Right forelimb (tissue), 1 donor: ENCODE results near the gene IQCN.

Experiments
- DNase-seq: peaks from one replicate; pipeline ENCODE4 v3.0.0-alpha.2; 2018

IQCN gene

DNA sequence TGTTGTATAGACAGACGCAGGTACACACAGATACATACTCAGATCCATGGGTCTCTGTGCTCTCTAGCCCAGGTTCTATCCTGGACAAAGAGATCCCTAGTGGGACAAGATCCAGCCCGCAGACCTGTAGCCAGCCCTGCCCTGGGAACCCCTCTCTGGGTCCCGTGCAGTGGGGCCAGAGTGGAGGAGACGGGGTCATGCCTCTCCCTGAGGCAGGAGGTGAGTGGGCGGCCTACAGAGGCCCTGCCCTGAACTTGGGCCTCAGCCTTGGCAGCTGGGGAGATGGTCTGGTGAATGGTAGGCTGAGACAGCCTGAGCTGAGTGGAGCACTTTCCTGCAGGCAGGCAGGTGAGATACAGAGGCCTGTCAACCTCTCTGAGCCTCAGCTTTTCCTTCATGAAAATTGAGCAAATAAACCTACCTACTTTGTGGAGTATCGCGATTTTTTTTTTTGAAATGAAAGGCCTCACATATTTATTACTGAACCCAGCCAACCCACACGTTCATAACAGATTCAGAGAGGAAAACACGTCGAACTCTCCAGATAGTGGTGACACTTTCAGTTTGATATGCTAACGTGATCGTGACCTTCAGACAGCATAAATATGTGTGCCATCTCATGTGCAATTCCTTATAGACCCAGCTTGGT is 10.6 kb upstream of the IQCN start:
- DNase-seq = no peak

DNA sequence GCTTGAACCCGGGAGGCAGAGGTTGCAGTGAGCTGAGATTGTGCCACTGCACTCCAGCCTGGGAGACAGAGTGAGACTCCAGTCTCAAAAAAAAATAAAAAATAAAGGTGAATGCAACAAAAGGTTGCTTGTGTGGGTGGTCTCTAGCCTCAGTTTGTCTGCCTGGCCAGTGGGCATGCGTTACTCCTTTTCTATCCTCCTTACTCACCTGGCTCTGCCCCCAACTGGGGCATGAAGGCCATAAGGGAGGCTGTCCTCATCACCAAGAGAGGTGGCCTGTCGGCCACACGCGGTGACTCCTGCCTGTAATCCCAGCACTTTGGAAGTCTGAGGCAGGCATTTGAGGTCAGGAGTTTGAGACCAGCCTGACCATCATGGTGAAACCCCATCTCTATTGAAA is 9.1 kb upstream of the IQCN start:
- no peak for DNase-seq

DNA sequence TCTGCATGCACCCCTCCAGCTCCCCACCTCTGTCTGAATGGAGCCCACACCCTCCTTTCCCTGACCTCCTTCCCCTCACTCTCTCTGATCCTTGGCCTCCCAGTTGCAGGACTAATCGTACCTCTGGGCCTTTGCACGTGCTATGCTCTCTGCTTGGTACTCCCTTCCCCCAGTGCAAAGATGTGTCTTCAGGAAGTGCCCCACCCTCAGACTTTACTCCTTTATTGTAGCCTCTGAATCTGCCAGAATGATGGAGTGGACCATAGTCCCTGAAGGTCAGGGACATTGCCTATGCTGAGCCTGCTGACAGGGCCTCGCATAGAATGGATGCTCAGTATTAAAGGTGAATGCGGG is 8.5 kb upstream of the IQCN start:
- DNase-seq = no peak

DNA sequence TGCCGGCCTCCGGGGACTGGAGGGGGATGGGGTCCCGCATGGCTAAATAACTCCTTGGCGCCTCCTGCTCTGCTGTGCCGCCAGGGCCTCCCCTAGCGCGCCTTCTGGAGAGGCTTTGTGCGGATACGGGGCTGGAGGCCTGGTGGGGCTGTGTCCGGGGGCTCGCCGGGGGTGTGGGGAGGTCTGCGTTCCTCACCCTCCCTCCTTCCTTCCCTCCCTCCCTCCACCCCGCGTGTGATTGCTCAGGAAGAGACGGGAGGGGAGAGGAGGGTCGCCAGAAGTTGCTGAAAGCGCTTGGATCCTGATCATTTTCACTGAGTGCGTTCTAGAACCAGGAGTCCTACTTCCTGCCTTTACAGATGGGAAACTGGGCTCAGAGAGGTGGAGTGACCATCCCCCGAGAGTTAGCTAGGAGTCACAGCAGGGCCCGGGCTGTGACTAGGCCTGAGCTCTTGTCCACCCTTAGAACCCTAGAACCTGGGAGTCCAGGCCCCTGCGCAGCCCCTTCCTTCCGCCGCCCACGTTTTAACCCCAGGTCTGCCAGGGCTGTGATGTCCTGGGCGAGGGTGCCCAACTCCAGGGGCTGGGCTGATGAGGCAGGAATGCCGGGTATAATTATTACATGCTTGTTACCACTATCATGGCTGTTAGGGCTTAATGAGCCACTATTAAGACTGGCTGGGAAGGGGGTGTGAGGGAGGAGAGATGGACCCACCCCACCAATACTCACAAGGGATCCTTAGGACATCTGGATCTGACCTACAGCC is 8.0 kb upstream of the IQCN start:
- no peak for DNase-seq

DNA sequence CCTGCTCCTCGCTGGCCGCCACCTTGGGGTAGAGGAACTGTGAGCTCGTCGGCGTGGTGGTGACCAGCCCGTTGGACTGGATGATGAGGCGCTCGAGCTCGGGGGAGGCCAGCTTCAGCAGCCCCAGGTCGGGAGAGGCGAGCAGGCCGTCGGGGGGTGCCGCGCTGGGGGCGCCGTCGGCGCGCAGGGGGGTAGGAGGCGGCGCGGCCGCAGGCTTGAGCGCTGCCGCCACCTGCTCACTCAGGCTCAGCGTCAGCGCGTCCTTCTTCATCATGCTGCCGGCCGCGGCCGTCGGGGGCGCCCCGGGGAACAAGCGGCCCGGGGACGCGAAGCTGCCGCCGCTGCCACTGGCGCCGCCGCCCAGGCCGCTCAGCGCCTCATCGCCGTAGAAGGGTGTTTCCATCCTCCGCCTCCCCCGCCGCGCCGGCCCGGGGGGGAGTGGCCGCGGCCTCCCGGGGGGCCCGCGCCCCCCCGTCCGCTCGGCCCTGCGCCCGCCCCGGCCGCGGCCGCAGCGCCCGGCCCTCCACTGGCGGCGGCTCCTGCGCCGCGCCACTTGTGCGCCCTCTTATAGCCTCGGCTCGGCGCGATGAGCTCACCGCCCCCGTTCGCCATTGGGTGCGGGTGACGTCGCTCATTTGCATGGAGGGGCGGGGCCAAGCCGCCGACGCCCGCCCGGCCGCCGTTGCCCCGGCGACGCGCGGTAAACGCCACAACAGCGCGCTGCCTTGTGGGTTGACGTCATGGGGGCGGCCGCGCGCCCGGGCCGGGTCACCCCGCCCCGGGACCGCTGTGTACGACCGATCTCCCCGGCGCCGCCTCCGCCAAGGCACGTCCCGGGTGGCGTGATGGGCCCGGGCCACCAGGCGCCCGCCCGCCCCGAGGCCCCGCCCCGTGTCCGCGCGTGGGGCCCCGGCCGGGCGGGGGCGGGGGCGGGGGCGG is 7.1 kb upstream of the IQCN start, which contains the start of gene JUND:
Gene JUND, minus strand, starts transcription at position 541 of the 939 bp plus-strand sequence. Its CDS starts 138 bp downstream, at position 403.
- DNase-seq = peak; percentile 99

DNA sequence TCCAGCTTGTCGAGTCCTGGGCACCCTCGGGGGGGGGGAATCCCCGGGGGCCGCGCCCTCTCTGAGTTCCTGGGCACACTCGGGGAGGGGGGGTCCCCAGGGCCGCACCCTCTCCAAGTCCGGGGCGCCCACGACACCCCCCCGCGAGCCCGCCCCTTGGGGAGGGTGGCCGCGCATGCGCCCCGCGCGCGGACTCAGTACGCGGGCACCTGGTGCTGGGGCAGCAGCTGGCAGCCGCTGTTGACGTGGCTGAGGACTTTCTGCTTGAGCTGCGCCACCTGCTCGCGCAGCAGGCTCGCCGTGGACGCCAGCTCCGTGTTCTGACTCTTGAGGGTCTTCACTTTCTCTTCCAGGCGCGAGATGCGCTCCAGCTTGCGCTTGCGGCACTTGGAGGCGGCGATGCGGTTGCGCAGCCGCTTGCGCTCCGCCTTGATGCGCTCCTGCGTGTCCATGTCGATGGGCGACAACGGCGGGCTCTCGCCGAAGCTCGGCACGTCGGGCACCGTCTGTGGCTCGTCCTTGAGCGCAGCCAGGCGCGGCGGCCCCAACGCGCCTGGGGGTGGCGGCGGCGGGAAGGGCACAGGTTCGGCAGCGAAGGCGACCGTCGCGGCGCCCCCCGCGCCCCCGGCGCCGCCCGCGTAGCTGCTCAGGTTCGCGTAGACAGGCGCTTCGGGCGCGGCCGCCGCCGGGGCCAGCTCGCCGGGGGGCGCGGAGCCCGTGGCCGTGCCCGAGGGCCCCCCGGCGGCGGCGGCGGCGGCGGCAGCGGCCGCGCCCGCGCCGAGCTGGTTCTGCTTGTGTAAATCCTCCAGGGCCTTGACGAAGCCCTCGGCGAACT is 6.2 kb upstream of the IQCN start:
- DNase-seq = peak; percentile 87

DNA sequence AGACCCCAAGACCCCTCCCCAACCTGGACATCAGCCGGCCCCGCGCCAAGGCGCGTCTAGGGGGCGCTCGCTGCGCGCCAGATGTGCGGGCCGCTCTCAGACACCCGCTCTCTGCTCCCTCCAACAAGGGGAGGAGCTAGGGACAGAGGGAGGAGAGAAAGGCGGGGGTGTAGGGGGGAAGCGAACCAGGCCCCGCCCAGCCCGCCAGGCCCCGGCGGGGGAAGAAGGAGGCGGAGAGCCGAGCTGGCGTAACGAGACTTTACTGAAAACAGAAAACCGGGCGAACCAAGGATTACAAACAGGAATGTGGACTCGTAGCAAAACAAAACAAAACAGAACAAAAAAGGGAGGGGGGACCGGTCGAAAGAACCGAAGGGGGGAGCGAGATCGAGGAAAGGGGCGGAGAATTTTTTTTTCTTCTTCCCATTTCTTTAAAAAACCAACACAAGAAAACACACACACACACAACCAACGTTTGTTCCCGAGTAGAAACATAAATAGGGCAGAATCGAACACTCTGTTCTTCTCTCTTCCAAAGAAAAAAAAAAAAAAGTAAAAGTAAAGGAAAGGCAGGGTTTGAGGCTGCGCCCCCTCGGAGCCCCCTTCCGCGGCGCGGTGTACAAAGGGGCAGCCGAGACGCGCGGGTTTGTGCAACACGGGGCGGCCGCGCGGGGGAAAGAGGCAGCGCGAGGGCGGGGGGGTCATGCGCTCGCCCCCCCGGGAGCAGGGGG is 5.4 kb upstream of the IQCN start:
- peak; percentile 96 for DNase-seq

DNA sequence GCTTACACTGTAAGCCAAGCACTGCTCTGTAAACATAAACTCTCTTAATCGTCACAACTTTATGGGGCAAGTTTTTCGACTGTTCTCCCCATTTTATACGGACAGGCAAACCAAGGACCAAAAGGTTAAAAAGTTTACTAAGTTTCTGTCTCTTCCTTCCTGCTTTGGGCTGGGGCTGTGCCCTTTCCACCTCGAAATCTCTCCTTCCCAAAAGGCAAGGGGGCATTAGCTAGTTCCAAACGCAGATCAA is 4.9 kb upstream of the IQCN start:
- no peak for DNase-seq

DNA sequence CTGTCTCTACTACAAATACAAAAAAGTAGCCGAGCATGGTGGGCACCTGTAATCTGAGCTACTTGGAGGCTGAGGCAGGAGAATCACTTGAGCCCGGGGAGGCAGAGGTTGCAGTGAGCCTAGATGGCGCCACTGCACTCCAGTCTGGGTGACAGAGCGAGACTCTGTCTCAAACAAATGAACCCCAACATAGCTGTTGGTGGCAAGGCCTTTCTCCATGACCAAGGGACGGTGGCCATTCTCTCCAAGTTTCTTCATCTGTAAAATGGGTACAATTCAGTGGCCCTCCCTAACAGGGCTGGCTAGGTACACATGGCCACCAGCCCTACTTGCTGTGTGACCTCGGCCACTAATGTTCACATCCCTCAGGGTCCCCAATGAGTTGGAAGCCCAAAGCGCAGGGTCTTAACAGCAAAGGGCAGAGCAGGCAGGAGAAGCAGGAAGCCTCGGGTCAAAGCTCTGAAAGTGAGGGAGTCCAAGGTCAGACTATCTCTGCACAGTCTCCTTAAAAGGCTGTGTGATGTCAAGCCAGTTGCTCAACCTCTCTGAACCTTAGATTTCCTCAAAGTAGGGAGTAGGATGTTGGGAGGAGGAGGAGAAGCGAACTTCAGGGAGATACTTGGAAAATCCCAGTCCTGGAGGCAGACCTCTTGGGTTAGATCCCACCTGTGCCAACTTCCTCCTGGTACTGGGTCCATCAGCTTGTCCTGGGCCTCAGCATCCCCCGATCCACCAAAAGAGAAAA is 4.4 kb upstream of the IQCN start:
- peak; percentile 63 for DNase-seq

DNA sequence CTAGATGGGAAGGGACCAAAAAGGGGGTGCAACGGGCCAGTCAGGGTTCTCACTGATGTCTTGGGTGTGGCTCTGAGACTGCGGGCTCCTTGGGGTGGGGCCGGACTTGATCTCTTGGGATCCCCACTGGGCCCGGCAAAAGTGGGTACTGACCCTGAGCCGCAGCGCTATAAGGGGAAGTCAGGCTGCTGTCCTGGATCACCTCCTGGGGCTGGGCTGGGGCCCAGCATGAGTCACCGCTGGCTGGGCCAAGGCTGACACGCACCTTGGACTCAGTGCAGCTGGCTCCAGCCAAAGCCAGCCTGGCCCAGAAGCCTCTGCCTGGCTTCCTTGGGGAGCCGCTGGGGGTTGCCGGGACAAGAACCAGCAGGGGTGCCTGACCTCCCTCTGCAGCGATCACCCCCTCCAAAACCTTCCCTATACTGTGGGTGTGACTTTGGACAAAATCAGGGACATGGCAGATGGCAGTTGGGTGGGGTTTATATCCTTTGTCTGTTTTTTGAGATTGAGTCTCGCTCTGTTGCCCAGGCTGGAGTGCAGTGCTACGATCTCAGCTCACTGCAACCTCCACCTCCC is 617 bp upstream of the IQCN start:
- DNase-seq = peak; percentile 92

DNA sequence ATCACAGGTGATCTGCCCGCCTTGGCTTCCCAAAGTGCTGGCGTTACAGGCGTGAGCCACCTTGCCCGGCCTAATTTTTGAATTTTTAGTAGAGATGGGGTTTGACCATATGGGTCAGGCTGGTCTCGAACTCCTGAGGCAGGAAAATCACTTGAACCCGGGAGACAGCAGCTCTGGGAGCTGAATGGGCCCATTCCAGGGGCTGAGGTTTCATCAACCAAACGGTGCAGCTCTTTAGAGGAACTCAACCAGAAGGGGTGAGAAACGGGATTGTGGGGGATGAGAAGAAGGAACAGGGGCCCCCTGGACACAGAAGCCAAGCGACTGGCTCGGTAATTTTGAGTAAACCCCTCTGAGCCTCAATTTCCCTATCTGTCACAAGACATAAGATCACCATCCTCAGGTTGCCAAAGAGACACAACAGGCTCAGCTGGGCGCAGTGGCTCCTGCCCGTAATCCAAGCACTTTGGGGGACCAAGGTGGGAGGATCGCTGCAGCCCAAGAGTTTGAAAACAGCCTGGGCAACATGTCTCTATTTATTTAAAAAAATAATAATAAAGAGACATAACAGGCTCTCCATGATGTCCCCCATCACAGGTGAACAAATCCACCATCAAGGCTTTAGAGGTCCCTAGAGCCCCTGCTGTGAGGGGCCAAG is 562 bp downstream of the IQCN start:
- no peak for DNase-seq

DNA sequence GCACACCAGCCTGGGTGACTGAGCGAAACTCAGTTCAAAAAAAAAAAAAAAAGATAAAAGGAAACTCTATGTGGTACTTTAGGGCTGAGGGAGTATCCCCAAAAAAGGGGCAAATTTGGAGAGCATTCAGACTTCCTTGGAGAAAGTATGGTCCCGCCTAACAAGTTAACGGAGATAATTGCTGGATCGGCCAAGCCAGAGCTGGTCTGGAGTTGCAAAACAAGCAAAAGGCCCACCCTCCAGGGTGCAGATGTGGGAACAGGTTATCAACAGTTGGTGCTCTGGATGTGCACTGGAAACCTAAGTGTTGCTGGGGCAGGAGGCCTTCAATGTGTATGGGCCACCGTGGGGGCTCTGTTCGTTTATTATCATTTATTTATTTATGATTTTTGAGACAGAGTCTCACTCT is 2.8 kb downstream of the IQCN start:
- no peak for DNase-seq

DNA sequence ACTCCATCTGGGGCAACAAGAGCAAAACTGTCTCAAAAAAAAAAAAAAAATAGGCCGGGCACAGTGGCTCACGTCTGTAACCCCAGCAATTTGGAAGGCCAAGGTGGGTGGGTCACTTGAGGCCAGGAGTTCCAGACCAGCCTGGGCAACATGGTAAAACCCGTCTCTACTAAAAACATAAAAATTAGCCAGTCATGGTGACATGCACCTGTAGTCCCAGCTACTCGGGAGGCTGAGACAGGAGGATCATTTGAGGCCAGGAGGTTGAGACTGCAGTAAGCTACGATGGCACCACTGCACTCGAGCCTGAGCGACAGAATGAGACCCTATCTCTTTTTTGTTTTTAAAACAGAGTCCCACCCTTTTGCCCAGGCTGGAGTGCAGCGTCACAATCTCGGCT is 3.9 kb downstream of the IQCN start:
- DNase-seq = no peak

DNA sequence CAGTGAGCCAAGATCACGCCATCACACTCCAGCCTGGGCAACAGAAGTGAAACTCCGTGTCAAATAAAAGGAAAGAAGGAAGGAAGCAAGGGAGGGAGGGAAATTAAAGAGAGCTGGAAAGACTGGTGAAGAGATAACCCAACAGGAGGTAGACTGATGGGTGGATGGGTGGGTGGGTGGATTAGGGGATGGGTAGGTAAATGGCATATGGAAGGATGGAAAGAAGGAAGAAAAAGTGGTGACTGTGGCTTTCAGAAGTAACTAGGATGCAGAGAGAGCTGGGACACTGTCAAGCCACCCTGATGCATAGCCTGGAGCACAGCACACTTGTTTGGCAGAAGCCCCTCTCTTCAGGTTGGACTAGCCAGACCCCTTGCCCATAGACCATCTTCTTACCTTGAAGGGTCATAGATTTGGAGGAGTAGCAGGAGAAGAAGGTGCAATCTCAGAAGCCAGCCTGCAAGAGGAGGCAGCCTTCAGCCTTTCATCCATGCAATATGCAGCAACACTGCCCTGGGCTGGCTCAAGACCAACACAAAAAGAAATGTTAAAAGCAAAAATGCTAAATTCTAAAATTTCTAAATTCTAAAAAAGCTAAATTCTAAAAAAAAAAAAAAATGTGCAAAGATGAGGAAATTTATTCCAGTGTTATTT is 5.1 kb downstream of the IQCN start:
- no peak for DNase-seq

DNA sequence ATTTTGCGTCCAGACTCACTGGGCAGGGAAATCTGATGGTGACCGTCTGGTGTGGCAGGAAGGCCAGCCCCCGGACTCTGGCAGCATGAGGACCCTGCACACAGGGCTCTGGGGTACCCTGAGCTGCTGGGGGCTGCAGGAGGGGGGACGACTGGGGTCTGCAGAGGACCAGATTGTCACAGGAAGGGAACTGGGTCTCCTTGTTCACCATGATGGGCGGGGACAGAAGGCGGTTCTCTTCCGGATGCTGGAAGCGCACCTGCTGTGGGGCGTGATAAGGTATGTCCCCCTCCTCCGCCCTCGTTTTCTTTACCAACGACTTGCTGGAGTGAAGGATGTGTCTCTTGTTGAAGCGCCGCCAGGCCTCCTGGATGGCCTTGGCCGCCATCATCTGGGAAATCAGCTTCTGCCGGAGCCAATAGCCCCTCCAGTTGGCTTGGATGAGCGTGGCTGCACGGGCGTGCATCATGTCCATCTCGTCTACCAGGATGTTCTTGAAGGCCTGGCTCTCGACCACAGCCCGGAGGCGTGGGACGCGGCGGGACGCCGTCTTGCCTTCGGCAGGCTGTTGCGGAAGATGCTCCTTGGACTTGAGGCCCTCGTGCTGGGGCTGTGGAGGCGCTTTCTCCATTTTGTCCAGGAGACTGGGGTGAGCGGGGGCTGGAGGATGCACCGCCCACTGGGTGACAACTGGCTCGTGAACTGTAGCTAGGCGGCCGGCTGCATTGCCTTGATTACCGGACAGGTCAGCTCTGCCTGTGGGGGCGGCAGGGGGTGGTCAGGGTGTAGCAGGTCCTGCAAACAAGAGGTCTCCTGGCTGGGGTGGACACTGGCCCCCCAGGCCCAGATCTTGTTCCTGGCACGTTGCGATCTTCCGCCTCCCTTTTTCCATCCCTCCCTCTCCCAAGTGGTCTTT is 7.2 kb downstream of the IQCN start:
- no peak for DNase-seq

DNA sequence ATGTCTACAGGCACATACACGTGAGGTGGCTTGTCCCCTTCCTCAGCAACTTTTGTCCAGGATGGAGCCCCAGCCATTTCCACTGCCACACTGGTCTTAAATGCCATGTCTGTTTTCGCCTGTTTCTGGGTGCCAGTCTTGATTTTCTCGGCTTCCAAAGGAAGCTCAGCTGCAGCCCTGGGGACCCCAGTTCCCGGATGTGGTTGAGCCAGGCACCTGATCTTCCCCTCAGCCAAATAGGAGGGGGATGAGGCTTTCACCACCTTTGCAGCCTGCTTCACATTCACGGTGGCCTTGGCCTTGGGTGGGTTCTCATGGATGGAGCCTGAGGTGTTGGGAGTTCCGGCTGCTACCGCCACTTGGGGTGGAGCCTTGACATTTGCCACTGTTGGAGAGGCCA is 8.7 kb downstream of the IQCN start:
- no peak for DNase-seq

DNA sequence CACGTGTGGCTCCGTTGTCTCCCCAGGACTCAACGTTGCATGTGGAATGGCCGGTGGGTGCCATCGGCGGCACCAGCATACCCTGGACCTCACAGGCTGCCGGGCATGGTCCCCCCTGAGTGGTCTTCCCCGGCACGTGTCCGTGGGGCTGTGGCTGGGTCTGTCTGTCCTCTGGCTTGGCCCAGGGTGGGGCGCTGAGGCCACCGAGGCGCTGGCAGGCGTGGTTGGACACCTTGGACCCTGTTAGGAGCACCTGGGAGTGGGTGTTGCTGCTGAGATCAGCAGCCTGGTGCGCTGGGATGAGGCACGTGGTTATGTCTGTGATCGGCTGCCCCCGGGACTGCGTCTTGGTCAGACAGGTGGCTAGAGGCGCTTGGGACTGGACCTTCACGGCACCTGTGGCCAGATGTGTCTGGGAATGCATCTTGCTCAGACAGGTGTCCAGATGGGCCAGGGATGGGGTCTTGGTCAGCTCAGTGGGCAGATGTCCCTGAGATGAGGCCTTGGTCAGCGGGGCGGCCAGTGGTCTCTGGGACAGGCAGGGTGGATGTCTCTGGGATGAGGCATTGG is 9.2 kb downstream of the IQCN start:
- no peak for DNase-seq

DNA sequence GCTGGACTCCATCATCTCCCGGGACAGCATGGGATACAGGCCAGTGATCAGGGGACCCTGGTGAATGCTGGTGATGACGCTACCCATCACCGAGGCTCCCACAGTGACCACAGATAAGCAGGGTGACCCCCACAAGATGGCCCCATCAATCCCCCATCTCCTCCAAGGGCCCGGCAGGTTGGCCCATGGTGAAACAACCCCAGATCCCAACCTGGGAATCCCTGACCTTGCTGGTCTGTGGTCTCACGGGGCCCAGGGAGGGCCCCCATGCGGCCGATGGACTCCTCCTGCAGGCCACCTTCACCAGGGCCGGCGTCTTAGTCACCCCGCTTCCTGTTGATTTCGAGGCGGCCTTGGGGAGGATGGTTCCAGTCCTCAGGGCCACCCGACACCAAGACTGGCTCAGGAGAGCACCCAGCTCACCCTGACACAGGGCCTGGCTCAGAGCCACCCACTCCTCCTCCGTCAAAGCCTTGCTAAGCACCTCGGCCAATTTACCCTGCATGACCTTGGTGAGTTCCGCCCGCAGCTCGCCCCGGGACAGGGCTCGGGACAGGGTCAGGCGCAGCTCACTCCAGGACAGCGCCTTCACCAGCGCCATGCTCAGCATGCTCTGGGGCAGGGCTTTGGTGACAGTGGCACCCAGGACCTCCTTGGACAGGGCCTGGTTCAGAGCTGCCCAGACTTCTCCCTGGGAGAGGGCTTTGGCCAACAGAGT is 10.0 kb downstream of the IQCN start:
- DNase-seq = no peak
